ENCODE data around the gene CEACAM19. TPM values are rescaled to one million over a fixed set of nuclear protein-coding genes. Genes with fewer than 3 reads are reported as not detected.

The CEACAM19 gene
- total and polyA plus RNA-seq, 2 of the 13 experiments (the other 11 are each of a cell fraction or from before 2014, with no cell fraction given): 1.3 to 4.0 TPM

GRCh38 chr19:44725251-44725650 lies 54.0 kb downstream of the CEACAM19 start (continued):
- no peak for TF ChIP-seq MAZ (IDR thresholded peaks at IDR 0.05; ENCODE audit: borderline replicate concordance, low read depth, low read length)
- TF ChIP-seq MAZ (CRISPR knock-in tag; IDR thresholded peaks at IDR 0.05; ENCODE audit: low read depth): peak; percentile 52; the same call in 1 of the 2 replicates
- TF ChIP-seq ZMYM2 (CRISPR knock-in tag; IDR thresholded peaks at IDR 0.05): 0 out of 2 replicates have a peak, but pooled peaks have one; percentile 15
- no peak for TF ChIP-seq WIZ (CRISPR knock-in tag; IDR thresholded peaks at IDR 0.05)
- peak; percentile 74; the same call in 1 of the 2 replicates for TF ChIP-seq ZBTB7B (CRISPR knock-in tag; IDR thresholded peaks at IDR 0.05)
- 0 out of 2 replicates have a peak, but pooled peaks have one; percentile 24 for TF ChIP-seq ZNF317 (CRISPR knock-in tag; IDR thresholded peaks at IDR 0.05)
- peak; percentile 90; the same call in 1 of the 2 replicates for TF ChIP-seq ZNF746 (CRISPR knock-in tag; IDR thresholded peaks at IDR 0.05)
- TF ChIP-seq PHF5A (CRISPR knock-in tag; IDR thresholded peaks at IDR 0.05; ENCODE audit: low read depth, unreplicated experiment): peak; percentile 44
- TF ChIP-seq ZNF770 (CRISPR knock-in tag; IDR thresholded peaks at IDR 0.05): 0 out of 2 replicates have a peak, but pooled peaks have one; percentile 10
- TF ChIP-seq TBX2 (CRISPR knock-in tag; IDR thresholded peaks at IDR 0.05; ENCODE audit: borderline replicate concordance): peak; percentile 77
- TF ChIP-seq NCOR1 (IDR thresholded peaks at IDR 0.05; ENCODE audit: borderline replicate concordance, low read length): peak; percentile 58; the same call in 1 of the 2 replicates
- TF ChIP-seq MZF1 (CRISPR knock-in tag; IDR thresholded peaks at IDR 0.05; ENCODE audit: borderline replicate concordance): no peak
- no peak for TF ChIP-seq ZNF275 (CRISPR knock-in tag; IDR thresholded peaks at IDR 0.05; ENCODE audit: borderline replicate concordance)
- TF ChIP-seq TARDBP (CRISPR knock-in tag; IDR thresholded peaks at IDR 0.05): peak; percentile 41; the same call in 1 of the 2 replicates
- no peak for TF ChIP-seq ZFP1 (CRISPR knock-in tag; IDR thresholded peaks at IDR 0.05)
- TF ChIP-seq PPARG (CRISPR knock-in tag; conservative IDR thresholded peaks at IDR 0.05): 0 out of 2 replicates have a peak, but pooled peaks have one; percentile 29
- peak; percentile 38; the same call in 1 of the 2 replicates for TF ChIP-seq FOXP4 (CRISPR knock-in tag; IDR thresholded peaks at IDR 0.05)
- no peak for TF ChIP-seq BHLHE40 (IDR thresholded peaks at IDR 0.05; ENCODE audit: low read length)
- TF ChIP-seq GMEB2 (CRISPR knock-in tag; IDR thresholded peaks at IDR 0.05; ENCODE audit: low read depth): no peak
- TF ChIP-seq BCL3 (CRISPR knock-in tag; IDR thresholded peaks at IDR 0.05): peak; percentile 94
- TF ChIP-seq MEIS2 (CRISPR knock-in tag; IDR thresholded peaks at IDR 0.05): peak; percentile 32; the same call in 1 of the 2 replicates
- TF ChIP-seq FOSL2 (CRISPR knock-in tag; IDR thresholded peaks at IDR 0.05): peak; percentile 31; the same call in 1 of the 2 replicates
